HepG2 (cell line): ENCODE data around the gene ANO10. TPM values are rescaled to one million over a fixed set of nuclear protein-coding genes. Genes with fewer than 3 reads are reported as not detected.
A peak's percentile ranks its signal among the peaks of the same experiment; 100 is the strongest.

Experiments used
- ASH2L ChIP-seq: fragments of 300-600, 200-600 bp; sonication (generic); IDR thresholded peaks from 2 replicates; pipeline ENCODE4 v1.7.0; 2017; ENCODE audit warnings: low read depth, mild to moderate bottlenecking, moderate library complexity, mixed read lengths, low read length; ENCODE audit not compliant: insufficient read length
- ATF7-NPFF ChIP-seq: sonication (generic); formaldehyde crosslinking; IDR thresholded peaks from 2 replicates; pipeline ENCODE4 v1.8.1; 2023; ENCODE audit warnings: mild to moderate bottlenecking, low read depth, missing genetic modification reagents, moderate library complexity
- FIP1L1 ChIP-seq: fragments of 200-400 bp; formaldehyde crosslinking; IDR thresholded peaks from 2 replicates; pipeline ENCODE4 v1.6.1; 2018; ENCODE audit warnings: low read depth, mild to moderate bottlenecking, low read length, moderate library complexity, borderline replicate concordance; ENCODE audit not compliant: insufficient read depth
- FOXO1 ChIP-seq: sonication (generic); formaldehyde crosslinking; IDR thresholded peaks from 2 replicates; pipeline ENCODE4 v1.4.0; 2020; ENCODE audit warnings: missing genetic modification reagents
- MAF1 ChIP-seq: sonication (generic); formaldehyde crosslinking; IDR thresholded peaks from 2 replicates; pipeline ENCODE4 v1.5.0; 2020; ENCODE audit warnings: missing genetic modification reagents, borderline replicate concordance
- NFE2 ChIP-seq: sonication (generic); formaldehyde crosslinking; IDR thresholded peaks from 2 replicates; pipeline ENCODE4 v1.4.0; 2020; ENCODE audit warnings: missing genetic modification reagents
- POLR2G ChIP-seq: fragments of 200-400 bp; formaldehyde crosslinking; IDR thresholded peaks from 2 replicates; pipeline ENCODE4 v1.6.1; 2018; ENCODE audit warnings: mild to moderate bottlenecking, low read depth, low read length, moderate library complexity
- ZNF225 ChIP-seq: sonication (generic); formaldehyde crosslinking; IDR thresholded peaks from 2 replicates; pipeline ENCODE4 v1.4.0; 2020; ENCODE audit warnings: mild to moderate bottlenecking, missing genetic modification reagents
- ZNF256 ChIP-seq: sonication (generic); formaldehyde crosslinking; conservative IDR thresholded peaks from 2 replicates; pipeline ENCODE4 v1.4.0; 2020; ENCODE audit warnings: missing genetic modification reagents
- ZNF260 ChIP-seq: sonication (generic); formaldehyde crosslinking; IDR thresholded peaks from 2 replicates; pipeline ENCODE4 v1.4.0; 2020; ENCODE audit warnings: missing genetic modification reagents, low read depth, mild to moderate bottlenecking, borderline replicate concordance
- ZNF746 ChIP-seq: sonication (generic); formaldehyde crosslinking; IDR thresholded peaks from 2 replicates; pipeline ENCODE4 v1.8.0; 2022; ENCODE audit warnings: mild to moderate bottlenecking, missing genetic modification reagents
- ZNF775 ChIP-seq: sonication (generic); formaldehyde crosslinking; IDR thresholded peaks from 2 replicates; pipeline ENCODE4 v1.4.0; 2020; ENCODE audit warnings: missing genetic modification reagents, mild to moderate bottlenecking, moderate library complexity, borderline replicate concordance
- polyA plus RNA-seq, 8 experiments: library from polyadenylated mRNA; depleted of rRNA in 3 of 8; stranded (reverse) in 7 of 8; unstranded in 1 of 8; fragments of >200 nt; fragmentation: Illumina TruSeq in 4 of 8; extraction: Trizol in 4 of 8; gene quantifications; 2 replicates each; pipeline versions ENCODE4 v1.2.1 to v1.2.3, GENCODE V29; 2011 to 2016; ENCODE audit warnings: low read depth in 4 of 8, missing spikeins in 1 of 8, mixed read lengths in 1 of 8; ENCODE audit not compliant: insufficient read depth in 1 of 8
- total RNA-seq, 5 experiments: library from RNA; depleted of rRNA; stranded (reverse); fragments of >200 nt; fragmentation: Illumina TruSeq; extraction: Trizol; gene quantifications; 2 replicates each; pipeline ENCODE4 v1.2.3, GENCODE V29; 2016; ENCODE audit warnings: low read depth in 1 of 5
- TF ChIP-seq, protein P1 (sequence below): sonication (generic); formaldehyde crosslinking; IDR thresholded peaks from 2 replicates; pipeline ENCODE4 v1.4.0; 2020; ENCODE audit warnings: missing genetic modification reagents
- TF ChIP-seq, protein P2 (sequence below): sonication (generic); formaldehyde crosslinking; IDR thresholded peaks from 2 replicates; pipeline ENCODE4 v1.4.0; 2020; ENCODE audit warnings: missing genetic modification reagents
- TF ChIP-seq, protein P3 (sequence below): sonication (generic); formaldehyde crosslinking; IDR thresholded peaks from 2 replicates; pipeline ENCODE4 v1.4.0; 2020; ENCODE audit warnings: missing genetic modification reagents, borderline replicate concordance
- TF ChIP-seq, protein P4 (sequence below): sonication (generic); formaldehyde crosslinking; IDR thresholded peaks from 2 replicates; pipeline ENCODE4 v1.5.1; 2020; ENCODE audit warnings: mild to moderate bottlenecking, missing genetic modification reagents

Gene ANO10
- total and polyA plus RNA-seq, 2 of the 13 experiments (the other 11 are each of a cell fraction or from before 2014, with no cell fraction given): 10.4 to 13.1 TPM

DNA sequence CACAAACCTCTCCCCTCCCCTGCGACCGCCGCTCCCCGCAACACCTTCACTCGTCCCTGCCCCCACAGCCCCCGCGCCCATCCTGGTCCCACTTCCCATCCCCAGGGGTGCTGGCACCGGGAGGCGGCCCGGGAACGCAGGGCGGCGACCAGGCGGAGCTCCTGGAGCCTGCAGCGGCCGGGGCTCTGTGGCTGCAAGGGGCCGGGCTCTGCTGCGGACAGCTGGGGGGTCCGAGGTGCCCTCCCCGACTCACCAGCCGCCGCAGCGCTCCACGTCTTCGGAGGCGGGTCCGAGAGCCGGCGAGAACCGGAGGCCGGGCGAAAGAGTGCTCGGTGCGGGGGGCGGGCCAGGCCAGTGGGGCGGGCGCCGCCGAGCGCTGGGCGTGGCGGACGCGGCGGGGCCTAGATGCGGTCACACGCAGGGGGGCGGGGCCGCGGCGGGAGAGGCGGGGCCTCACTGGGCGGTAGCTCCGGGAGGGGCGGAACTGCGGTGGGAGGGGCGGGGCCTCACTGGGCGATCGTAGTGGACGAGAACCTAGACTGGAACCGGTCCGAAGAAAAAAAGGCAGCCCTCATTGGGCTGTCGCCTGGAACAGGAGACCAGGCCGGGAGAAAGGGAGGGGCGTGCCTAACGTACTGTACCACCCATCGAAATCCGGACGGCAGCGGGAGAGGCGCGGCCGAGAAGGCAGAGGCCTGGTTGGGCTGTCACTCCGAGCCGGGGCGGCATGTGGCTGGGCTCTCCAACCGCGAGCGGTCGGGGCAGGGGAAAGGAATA lies at the start of gene ANO10 (continued):
- TF ChIP-seq, protein P1, sequence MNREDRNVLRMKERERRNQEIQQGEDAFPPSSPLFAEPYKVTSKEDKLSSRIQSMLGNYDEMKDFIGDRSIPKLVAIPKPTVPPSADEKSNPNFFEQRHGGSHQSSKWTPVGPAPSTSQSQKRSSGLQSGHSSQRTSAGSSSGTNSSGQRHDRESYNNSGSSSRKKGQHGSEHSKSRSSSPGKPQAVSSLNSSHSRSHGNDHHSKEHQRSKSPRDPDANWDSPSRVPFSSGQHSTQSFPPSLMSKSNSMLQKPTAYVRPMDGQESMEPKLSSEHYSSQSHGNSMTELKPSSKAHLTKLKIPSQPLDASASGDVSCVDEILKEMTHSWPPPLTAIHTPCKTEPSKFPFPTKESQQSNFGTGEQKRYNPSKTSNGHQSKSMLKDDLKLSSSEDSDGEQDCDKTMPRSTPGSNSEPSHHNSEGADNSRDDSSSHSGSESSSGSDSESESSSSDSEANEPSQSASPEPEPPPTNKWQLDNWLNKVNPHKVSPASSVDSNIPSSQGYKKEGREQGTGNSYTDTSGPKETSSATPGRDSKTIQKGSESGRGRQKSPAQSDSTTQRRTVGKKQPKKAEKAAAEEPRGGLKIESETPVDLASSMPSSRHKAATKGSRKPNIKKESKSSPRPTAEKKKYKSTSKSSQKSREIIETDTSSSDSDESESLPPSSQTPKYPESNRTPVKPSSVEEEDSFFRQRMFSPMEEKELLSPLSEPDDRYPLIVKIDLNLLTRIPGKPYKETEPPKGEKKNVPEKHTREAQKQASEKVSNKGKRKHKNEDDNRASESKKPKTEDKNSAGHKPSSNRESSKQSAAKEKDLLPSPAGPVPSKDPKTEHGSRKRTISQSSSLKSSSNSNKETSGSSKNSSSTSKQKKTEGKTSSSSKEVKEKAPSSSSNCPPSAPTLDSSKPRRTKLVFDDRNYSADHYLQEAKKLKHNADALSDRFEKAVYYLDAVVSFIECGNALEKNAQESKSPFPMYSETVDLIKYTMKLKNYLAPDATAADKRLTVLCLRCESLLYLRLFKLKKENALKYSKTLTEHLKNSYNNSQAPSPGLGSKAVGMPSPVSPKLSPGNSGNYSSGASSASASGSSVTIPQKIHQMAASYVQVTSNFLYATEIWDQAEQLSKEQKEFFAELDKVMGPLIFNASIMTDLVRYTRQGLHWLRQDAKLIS: no peak
- TF ChIP-seq ZNF746 (no peak), ASH2L (peak; percentile 48), ZNF225 (CRISPR knock-in tag) (no peak), ZNF775 (CRISPR knock-in tag) (no peak), NFE2 (no peak), ZNF256 (CRISPR knock-in tag) (no peak), MAF1 (no peak), POLR2G (peak; percentile 74), FOXO1 (CRISPR knock-in tag) (no peak; the same call in 1 of the 2 replicates), ATF7-NPFF (CRISPR knock-in tag) (0 out of 2 replicates have a peak, but pooled peaks have one; percentile 30), ZNF260 (CRISPR knock-in tag) (no peak), FIP1L1 (no peak)
- TF ChIP-seq, protein P2, sequence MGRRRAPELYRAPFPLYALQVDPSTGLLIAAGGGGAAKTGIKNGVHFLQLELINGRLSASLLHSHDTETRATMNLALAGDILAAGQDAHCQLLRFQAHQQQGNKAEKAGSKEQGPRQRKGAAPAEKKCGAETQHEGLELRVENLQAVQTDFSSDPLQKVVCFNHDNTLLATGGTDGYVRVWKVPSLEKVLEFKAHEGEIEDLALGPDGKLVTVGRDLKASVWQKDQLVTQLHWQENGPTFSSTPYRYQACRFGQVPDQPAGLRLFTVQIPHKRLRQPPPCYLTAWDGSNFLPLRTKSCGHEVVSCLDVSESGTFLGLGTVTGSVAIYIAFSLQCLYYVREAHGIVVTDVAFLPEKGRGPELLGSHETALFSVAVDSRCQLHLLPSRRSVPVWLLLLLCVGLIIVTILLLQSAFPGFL (CRISPR knock-in tag): no peak
- TF ChIP-seq, protein P3, sequence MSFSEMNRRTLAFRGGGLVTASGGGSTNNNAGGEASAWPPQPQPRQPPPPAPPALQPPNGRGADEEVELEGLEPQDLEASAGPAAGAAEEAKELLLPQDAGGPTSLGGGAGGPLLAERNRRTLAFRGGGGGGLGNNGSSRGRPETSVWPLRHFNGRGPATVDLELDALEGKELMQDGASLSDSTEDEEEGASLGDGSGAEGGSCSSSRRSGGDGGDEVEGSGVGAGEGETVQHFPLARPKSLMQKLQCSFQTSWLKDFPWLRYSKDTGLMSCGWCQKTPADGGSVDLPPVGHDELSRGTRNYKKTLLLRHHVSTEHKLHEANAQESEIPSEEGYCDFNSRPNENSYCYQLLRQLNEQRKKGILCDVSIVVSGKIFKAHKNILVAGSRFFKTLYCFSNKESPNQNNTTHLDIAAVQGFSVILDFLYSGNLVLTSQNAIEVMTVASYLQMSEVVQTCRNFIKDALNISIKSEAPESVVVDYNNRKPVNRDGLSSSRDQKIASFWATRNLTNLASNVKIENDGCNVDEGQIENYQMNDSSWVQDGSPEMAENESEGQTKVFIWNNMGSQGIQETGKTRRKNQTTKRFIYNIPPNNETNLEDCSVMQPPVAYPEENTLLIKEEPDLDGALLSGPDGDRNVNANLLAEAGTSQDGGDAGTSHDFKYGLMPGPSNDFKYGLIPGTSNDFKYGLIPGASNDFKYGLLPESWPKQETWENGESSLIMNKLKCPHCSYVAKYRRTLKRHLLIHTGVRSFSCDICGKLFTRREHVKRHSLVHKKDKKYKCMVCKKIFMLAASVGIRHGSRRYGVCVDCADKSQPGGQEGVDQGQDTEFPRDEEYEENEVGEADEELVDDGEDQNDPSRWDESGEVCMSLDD: no peak
- TF ChIP-seq, protein P4, sequence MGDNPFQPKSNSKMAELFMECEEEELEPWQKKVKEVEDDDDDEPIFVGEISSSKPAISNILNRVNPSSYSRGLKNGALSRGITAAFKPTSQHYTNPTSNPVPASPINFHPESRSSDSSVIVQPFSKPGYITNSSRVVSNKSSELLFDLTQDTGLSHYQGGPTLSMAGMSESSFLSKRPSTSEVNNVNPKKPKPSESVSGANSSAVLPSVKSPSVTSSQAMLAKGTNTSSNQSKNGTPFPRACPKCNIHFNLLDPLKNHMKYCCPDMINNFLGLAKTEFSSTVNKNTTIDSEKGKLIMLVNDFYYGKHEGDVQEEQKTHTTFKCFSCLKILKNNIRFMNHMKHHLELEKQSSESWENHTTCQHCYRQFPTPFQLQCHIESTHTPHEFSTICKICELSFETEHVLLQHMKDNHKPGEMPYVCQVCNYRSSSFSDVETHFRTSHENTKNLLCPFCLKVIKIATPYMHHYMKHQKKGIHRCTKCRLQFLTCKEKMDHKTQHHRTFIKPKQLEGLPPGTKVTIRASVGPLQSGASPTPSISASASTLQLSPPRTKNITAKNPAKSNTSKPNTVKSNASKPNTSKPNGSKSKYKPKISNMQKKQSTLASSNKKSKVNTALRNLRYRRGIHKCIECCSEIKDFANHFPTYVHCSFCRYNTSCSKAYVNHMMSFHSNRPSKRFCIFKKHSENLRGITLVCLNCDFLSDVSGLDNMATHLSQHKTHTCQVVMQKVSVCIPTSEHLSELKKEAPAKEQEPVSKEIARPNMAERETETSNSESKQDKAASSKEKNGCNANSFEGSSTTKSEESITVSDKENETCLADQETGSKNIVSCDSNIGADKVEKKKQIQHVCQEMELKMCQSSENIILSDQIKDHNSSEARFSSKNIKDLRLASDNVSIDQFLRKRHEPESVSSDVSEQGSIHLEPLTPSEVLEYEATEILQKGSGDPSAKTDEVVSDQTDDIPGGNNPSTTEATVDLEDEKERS (CRISPR knock-in tag): no peak
